ENCODE results near the gene CACUL1. TPM values are rescaled to one million over a fixed set of nuclear protein-coding genes. Genes with fewer than 3 reads are reported as not detected.
A peak's percentile ranks its signal among the peaks of the same experiment; 100 is the strongest.

Gene CACUL1
- total RNA-seq, 4 donors from 2014 or later = 13.1 to 29.1 (median 23.2) TPM

- Histone ChIP-seq H3K36me3 (no peaks in the 10 kb centered on the region), H3K4me3 (no peak overlapping the region), H3K4me1 (peaks cover 29 to 70% (median 55%) of the 10 kb centered on the region in 4 donors), H3K9me3 (no peaks in the 10 kb centered on the region), H3K27me3 (no peaks in the 10 kb centered on the region), H3K27ac (peak overlapping the region in 3 of 4 donors; percentile 1 to 60 (median 30))
- DNase-seq = no peak
- intact Hi-C loops (cut with DNase I; ENCODE audit: low total_unique reads) = no loop called here
- in situ Hi-C loops (cut with MboI; ENCODE audit: low pct_ligation_motif_present in 1 of 4, low pct_unique_long_range_greater_than_20kb in 1 of 4, low sequenced_read_pairs in 3 of 4) = no loop called here
- 43 to 48% methylated on average over 2 of the region's 2 CpGs for WGBS, 2 donors (ENCODE audit: low coverage in 1 of 2)
- TF ChIP-seq EP300 (IDR thresholded peaks at IDR 0.05; ENCODE audit: low read depth) (no peak), CTCF (IDR thresholded peaks at IDR 0.05) (no peak), POLR2AphosphoS5 (IDR thresholded peaks at IDR 0.05) (no peak), POLR2A (IDR thresholded peaks at IDR 0.05) (no peak)
Measured at GRCh38 chr10:118742032-118742431, 12.7 kb downstream of the CACUL1 start.

- DNase-seq = no peak
- intact Hi-C loops (cut with DNase I; ENCODE audit: low total_unique reads) = no loop called here
- H3K27me3 ChIP-seq = no peaks in the 10 kb centered on the region
- peaks cover 43 to 95% (median 74%) of the 10 kb centered on the region in 4 donors for H3K4me1 ChIP-seq
- TF ChIP-seq EP300 (IDR thresholded peaks at IDR 0.05; ENCODE audit: low read depth) (no peak), POLR2A (IDR thresholded peaks at IDR 0.05) (no peak), POLR2AphosphoS5 (IDR thresholded peaks at IDR 0.05) (no peak), CTCF (IDR thresholded peaks at IDR 0.05) (no peak)
- H3K4me3 ChIP-seq = no peak overlapping the region
- no peaks in the 10 kb centered on the region for H3K9me3 ChIP-seq
- H3K36me3 ChIP-seq = no peaks in the 10 kb centered on the region
- WGBS, 2 donors (ENCODE audit: low coverage in 1 of 2) = 78 to 80% methylated on average over 2 of the region's 2 CpGs
- peak overlapping the region; percentile 52 to 82 (median 69) for H3K27ac ChIP-seq
- in situ Hi-C loops (cut with MboI; ENCODE audit: low pct_ligation_motif_present in 1 of 4, low pct_unique_long_range_greater_than_20kb in 1 of 4, low sequenced_read_pairs in 3 of 4) = no loop called here
Measured at GRCh38 chr10:118738406-118738805, 16.4 kb downstream of the CACUL1 start.

- H3K9me3 ChIP-seq = no peaks in the 10 kb centered on the region
- 46 to 57% methylated on average over 2 to 3 of the region's 3 CpGs for WGBS, 2 donors (ENCODE audit: low coverage in 1 of 2)
- H3K27me3 ChIP-seq = no peaks in the 10 kb centered on the region
- H3K36me3 ChIP-seq = no peaks in the 10 kb centered on the region
- intact Hi-C loops (cut with DNase I; ENCODE audit: low total_unique reads) = no loop called here
- DNase-seq = no peak
- peaks cover 43 to 95% (median 75%) of the 10 kb centered on the region in 4 donors for H3K4me1 ChIP-seq
- in situ Hi-C loops (cut with MboI; ENCODE audit: low pct_ligation_motif_present in 1 of 4, low pct_unique_long_range_greater_than_20kb in 1 of 4, low sequenced_read_pairs in 3 of 4) = no loop called here
- H3K4me3 ChIP-seq = no peak overlapping the region
- peak in 1 of 3 donors; percentile 28 for TF ChIP-seq POLR2AphosphoS5 (IDR thresholded peaks at IDR 0.05)
- no peak for TF ChIP-seq EP300 (IDR thresholded peaks at IDR 0.05; ENCODE audit: low read depth)
- peak overlapping the region; percentile 52 to 82 (median 69) for H3K27ac ChIP-seq
Measured at GRCh38 chr10:118737603-118738302, 17.0 kb downstream of the CACUL1 start.

- H3K4me3 ChIP-seq = no peak overlapping the region
- H3K27ac ChIP-seq = no peak overlapping the region
- peaks cover 53 to 97% (median 80%) of the 10 kb centered on the region in 4 donors for H3K4me1 ChIP-seq
- intact Hi-C loops (cut with DNase I; ENCODE audit: low total_unique reads) (no loop called here), in situ Hi-C loops (cut with MboI; ENCODE audit: low pct_ligation_motif_present in 1 of 4, low pct_unique_long_range_greater_than_20kb in 1 of 4, low sequenced_read_pairs in 3 of 4) (no loop called here)
- no peaks in the 10 kb centered on the region for H3K9me3 ChIP-seq
- 67 to 100% methylated on average over 1 of the region's 1 CpG for WGBS, 2 donors (ENCODE audit: low coverage in 1 of 2)
- TF ChIP-seq POLR2A (IDR thresholded peaks at IDR 0.05) = no peak
- TF ChIP-seq CTCF (IDR thresholded peaks at IDR 0.05) = no peak
- TF ChIP-seq POLR2AphosphoS5 (IDR thresholded peaks at IDR 0.05) = no peak
- TF ChIP-seq EP300 (IDR thresholded peaks at IDR 0.05; ENCODE audit: low read depth) = no peak
- H3K27me3 ChIP-seq = no peaks in the 10 kb centered on the region
- no peak for DNase-seq
- no peaks in the 10 kb centered on the region for H3K36me3 ChIP-seq
Measured at GRCh38 chr10:118735294-118735693, 19.5 kb downstream of the CACUL1 start.

Data from transverse colon (tissue), 4 donors.